ENCODE results near the gene NFX1.

- TF ChIP-seq FOXM1 (IDR thresholded peaks at IDR 0.05; ENCODE audit: low read depth), result no peak
- TF ChIP-seq FOXM1 (CRISPR knock-in tag; IDR thresholded peaks at IDR 0.05; ENCODE audit: low read depth), result no peak
- no peak for TF ChIP-seq EP300 (IDR thresholded peaks at IDR 0.05; ENCODE audit: low read length)
- no peak for TF ChIP-seq CBX5 (IDR thresholded peaks at IDR 0.05; ENCODE audit: borderline replicate concordance, low read depth)
- no peak for TF ChIP-seq YY1 (IDR thresholded peaks at IDR 0.05; ENCODE audit: borderline replicate concordance in 1 of 3, control insufficient read depth in 1 of 3, extremely low read depth in 1 of 3, insufficient read depth in 3 of 3, insufficient read length in 1 of 3, insufficient replicate concordance in 2 of 3, low read depth in 1 of 3, low read length in 2 of 3)
- no peak for TF ChIP-seq NFATC3 (IDR thresholded peaks at IDR 0.05)
- no peak for TF ChIP-seq TEAD4 (IDR thresholded peaks at IDR 0.05; ENCODE audit: low read length)
- no peak for TF ChIP-seq TEAD4 (CRISPR knock-in tag; IDR thresholded peaks at IDR 0.05; ENCODE audit: borderline replicate concordance)
- no peak for TF ChIP-seq PREB (CRISPR knock-in tag; IDR thresholded peaks at IDR 0.05)
- no peak for TF ChIP-seq NFIC (IDR thresholded peaks at IDR 0.05)
Measured at GRCh38 chr9:33245341-33245740, 45.0 kb upstream of the NFX1 start.

Measured in K562 (cell line).